GM19193 (cell line): ENCODE results near the gene PPM1F.

Source experiments
- POLR2A ChIP-seq: IDR thresholded peaks from 4 replicates; pipeline ENCODE4 v1.6.1; 2011; ENCODE audit not compliant: insufficient read depth, insufficient read length; ENCODE audit errors: extremely low read depth

PPM1F gene

DNA sequence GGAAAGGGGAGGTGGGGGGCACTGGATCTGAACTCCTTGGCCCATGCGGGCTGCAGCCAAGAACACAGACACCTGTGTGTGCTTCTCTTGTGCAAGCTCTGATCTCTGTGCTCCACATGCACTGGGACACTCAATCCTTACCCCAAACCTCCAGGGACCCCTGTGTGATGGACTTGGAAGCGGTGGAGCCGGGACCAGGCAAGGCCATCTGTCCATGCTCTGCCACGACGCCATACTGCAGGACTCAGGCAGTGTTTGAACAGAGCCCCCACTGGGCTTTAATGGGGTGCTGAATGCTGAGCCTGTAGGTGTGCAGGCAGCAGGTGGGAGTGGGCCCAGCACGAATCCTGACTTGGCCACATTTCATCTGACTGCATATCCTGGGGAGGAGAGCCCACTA, 23.4 kb downstream of the PPM1F start:
- TF ChIP-seq POLR2A: no peak

DNA sequence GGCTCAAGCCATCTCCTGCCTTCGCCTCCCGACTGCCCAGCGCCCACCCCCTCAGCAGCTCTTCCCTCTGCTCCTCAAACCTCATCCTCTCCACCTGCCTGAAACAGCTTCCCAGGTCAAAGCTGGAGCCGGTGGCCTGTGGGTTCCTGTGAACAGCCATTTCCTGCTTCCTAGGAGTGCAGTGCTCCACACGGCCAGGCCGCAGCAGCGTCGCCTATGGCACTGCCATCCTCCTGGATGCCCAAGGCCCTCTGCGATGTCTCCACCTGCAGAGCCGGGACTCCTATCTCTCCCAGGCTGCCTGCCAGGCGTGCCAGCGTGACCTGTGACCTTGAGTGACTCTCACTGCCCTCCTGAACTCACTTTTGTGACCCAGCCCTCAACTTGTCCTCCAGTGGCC, 24.6 kb downstream of the PPM1F start:
- no peak for TF ChIP-seq POLR2A

GRCh38 chr22:21927174-21927823, 25.3 kb downstream of the PPM1F start:
- TF ChIP-seq POLR2A: no peak

DNA sequence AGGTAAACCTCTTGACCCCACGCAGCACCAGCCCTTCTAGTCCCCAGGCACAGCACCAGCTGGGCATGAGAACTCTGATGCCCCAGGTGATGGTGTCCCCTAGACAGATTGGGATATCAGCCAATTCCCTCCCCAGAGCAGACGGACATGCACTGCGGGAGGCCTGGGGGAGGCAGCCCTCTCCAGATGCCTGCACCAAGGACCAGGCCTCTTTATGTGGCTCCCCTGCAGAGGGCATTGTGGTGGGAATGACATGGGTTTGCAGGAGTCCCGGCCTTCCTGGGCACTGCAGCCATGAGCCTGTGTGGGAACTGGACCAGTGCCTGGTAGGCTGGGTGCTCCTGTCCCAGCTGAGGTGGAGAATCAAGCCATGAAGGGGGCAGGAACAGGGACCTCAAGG, 25.9 kb downstream of the PPM1F start:
- no peak for TF ChIP-seq POLR2A

DNA sequence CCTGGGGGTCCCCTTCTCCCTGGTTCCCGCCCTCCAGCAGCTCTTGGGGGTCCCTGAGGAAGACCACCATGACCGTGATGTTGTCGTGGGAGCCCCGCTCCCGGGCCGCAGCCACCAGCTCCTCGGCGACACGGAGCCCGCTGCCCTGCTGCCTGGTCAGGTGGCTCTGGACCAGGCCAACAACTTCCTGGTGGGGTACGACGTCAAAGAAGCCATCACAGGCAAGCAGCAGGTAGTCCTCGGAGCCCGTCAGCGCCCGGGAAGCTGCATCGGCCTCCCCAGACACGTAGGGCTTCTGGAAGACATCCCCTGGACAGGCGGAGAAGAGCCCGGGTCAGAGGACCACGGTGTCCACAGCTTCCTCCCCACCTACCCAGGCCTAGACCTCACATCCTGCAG, 29.5 kb downstream of the PPM1F start:
- no peak for TF ChIP-seq POLR2A

DNA sequence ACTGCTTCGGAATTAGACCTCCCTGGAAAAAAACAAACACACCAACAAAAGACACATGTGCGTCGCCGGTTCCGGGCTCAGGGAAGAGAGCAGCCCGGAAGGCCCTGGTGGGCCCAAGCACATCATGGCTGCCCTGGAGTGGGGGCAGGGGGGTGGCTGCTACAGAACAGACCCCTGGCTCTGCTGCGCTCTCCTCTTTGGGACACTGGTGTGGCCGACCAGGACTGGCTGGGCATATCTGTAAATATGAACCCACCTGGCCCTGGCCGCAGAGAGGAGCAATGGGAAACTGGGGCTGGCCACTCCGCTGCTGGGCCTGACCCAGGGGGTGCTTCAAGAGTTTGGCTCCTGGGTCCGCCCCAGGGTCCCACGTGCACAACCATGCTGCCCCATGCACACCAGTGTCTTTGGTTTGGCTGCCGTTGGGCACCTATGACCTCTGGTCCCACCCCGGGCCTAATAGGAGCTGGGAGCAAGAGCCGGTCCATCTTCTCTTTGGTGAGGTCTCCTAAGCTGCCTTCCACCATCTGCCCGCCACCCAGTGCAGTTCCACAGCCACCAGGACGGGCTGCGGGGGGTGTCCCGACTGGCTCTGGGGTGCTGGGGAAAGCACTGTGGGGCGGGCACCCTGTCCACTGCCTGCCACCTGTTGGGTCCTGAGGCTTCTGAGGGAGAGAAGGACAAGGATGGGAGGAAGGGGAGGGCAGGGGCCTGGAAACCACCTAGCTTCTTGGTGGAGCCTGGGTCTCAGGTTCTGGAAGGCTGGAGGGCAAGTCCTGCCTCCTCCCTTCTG, 30.1 kb downstream of the PPM1F start:
- TF ChIP-seq POLR2A: no peak

DNA sequence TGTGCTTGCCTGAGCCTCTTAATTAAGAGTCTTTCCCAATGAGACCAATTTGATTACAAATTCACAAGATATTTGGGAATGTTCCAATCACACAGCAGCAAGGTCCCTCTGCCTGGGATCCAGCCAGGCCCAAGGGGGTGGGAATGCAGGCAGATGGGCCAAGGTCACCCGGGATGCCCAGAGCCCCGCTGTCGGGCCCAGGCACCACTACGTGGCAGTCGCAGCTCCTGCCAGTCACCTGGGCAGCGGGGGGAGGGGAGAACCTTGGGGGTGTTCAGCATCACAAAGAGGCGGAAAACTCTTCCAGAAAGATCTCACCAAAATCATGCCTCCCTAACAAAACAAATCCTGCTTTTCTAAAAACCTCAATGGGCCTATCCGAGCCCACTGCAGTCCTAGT, 30.9 kb downstream of the PPM1F start:
- TF ChIP-seq POLR2A: no peak

- TF ChIP-seq POLR2A: no peak
Measured at GRCh38 chr22:21921184-21921721, 31.4 kb downstream of the PPM1F start.

DNA sequence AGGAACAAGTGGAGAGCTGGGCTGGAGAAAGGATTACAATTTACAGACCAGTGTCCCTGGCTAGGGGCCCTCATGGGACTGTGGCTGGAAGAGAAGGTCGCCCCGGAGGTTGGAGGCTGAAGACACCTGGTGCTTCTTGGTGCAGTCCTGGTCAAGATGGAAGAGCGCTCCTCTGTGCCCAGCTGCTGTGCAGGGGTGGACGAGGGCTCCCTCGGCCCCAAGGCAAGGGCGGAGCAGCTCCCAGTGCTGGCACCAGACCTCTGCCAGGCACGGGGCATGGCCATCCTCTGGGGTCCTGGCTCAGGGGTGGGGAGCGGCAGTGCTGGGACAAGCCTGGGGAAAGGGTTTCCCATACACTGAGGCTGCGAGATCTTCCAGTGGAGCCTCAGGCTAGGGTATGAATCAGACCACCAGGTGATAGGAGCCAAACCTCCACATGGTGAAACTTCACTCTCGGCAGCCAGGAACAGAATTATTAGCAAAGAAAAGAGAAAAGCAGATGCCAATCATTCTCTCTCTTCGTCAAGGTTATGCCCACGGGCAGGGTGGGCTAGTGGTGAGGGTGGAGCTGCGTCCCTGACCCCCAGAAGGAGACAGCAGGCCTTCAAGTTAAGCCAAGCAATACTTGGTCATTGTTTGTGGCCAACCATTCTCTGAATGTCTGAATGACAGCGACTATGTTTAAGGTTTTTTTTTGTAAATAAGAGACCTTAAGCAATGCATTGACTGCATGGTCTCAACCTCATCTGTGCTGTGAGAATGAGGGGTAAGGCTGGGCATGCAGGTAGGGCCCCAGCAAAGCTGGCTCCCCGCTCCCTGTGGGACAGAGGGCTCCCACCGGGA, 32.1 kb downstream of the PPM1F start:
- no peak for TF ChIP-seq POLR2A

GRCh38 chr22:21919526-21920307, 32.9 kb downstream of the PPM1F start:
- no peak for TF ChIP-seq POLR2A

DNA sequence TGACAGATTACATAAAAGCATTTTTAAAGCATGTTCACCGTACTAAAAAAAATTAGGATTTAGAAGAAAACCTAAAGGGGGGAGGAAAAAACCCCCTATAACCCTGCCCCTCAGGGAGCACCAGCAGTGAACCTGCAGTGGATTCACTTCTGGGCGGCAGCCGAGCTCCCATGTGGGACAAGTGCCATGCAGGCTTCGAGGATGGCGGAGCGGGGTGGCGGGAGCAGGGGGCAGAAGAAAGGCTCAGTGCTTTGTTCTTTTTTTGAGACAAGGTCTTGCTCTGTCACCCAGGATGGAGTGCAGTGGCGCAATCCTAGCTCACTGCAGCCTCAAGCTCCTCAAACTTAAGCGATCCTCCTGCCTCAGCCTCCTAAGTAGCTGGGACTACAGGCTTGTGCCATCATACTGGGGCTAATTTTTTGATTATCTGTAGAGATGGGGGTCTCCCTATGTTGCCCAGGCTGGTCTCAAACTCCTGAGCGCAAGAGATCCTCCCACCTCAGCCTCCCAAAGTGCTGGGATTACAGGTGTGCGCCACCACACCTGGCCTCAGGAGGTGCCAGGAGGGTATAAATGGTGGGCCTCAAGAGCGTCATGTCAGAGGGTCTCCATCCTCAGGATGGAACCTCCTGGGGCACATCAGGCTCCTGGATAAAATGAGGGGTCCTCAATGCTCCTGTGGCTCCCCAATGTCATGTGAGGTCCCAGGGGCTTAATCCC, 34.0 kb downstream of the PPM1F start:
- TF ChIP-seq POLR2A: no peak

DNA sequence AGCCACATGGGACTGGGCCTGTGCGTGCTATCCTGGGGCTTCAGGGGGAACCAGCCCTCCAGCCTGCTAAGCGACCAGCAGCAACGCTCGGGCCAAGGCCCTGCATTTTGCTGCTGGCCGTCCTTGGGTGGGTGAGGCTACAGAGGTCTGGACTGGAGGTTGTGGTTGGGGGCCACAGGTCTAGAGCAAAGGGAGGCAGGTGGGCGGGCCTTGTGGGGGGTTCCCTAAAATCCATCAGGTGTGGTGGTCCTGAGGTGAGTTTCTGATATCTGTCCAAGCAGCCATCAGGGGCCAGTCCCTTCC, 34.7 kb downstream of the PPM1F start:
- no peak for TF ChIP-seq POLR2A

GRCh38 chr22:21917181-21917958, 35.3 kb downstream of the PPM1F start:
- TF ChIP-seq POLR2A: no peak
